ENCODE results near the gene LY6G6F.

LY6G6F gene, protein sequence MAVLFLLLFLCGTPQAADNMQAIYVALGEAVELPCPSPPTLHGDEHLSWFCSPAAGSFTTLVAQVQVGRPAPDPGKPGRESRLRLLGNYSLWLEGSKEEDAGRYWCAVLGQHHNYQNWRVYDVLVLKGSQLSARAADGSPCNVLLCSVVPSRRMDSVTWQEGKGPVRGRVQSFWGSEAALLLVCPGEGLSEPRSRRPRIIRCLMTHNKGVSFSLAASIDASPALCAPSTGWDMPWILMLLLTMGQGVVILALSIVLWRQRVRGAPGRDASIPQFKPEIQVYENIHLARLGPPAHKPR

GRCh38 chr6:31706599-31706998 is at the start of gene LY6G6F:
LY6G6F (plus strand) TSS chr6:31706866; CDS start chr6:31706907, 41 bp downstream.
- in situ Hi-C loops (cut with MboI; ENCODE audit: low sequenced_read_pairs): no loop called here

- in situ Hi-C loops (cut with MboI; ENCODE audit: low sequenced_read_pairs): no loop called here
Observed at GRCh38 chr6:31657406-31658157, 49.1 kb upstream of the LY6G6F start.

GRCh38 chr6:31658158-31658688 is 48.4 kb upstream of the LY6G6F start:
- in situ Hi-C loops (cut with MboI; ENCODE audit: low sequenced_read_pairs): no loop called here

GRCh38 chr6:31658983-31659648 is 47.5 kb upstream of the LY6G6F start:
- in situ Hi-C loops (cut with MboI; ENCODE audit: low sequenced_read_pairs): no loop called here

- in situ Hi-C loops (cut with MboI; ENCODE audit: low sequenced_read_pairs): no loop called here
Observed at GRCh38 chr6:31659649-31660380, 46.9 kb upstream of the LY6G6F start.

DNA sequence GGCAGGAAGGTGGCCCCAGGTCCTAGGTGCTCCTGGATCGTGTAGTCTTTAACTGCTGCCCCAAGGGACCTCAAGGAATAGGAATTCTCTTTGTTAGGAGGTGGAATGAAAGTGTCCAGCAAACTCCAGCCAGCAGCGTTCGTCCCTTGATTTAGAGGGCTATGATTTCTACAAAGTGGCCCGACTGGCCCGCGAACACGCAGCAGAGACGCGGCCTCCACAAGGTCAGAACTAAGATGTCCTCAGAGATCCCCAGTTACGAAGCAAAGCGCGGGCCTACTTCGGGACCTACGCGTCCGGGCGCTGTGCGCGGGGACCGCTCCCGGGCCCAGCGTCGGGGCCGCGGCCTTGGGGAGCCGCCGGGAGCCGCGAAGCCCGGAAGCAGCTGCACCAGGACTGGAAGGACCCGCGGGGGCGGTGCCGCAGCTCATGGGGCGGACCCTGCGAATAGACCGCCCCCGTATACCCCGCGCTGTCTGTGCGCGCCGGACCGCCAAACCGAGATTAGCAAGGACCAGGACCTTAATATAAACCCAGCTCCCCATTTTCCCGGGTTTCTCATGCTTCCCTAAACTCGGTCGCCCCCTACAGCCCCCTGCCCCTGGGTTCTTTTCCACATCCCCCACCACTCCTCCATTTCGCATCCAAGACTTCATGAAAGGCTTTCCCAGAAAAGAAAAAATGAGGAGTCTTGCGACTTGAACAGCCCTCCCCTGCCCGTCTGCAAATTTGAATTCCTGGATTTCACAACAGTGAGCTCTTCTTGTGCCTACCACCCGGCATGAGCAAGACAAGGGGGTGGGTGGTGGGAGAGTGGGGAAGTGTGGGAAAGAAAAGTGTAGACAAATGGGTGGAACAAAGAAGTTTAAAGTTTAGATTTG is 46.0 kb upstream of the LY6G6F start, which contains the start of gene C6orf47:
Gene C6orf47 (minus strand): TSS at position 398 of the 881 bp plus-strand sequence. CDS start 831 bp downstream, outside the sequence.
- in situ Hi-C loops (cut with MboI; ENCODE audit: low sequenced_read_pairs): no loop called here

GRCh38 chr6:31661262-31662123 is 45.2 kb upstream of the LY6G6F start:
- in situ Hi-C loops (cut with MboI; ENCODE audit: low sequenced_read_pairs): no loop called here

DNA sequence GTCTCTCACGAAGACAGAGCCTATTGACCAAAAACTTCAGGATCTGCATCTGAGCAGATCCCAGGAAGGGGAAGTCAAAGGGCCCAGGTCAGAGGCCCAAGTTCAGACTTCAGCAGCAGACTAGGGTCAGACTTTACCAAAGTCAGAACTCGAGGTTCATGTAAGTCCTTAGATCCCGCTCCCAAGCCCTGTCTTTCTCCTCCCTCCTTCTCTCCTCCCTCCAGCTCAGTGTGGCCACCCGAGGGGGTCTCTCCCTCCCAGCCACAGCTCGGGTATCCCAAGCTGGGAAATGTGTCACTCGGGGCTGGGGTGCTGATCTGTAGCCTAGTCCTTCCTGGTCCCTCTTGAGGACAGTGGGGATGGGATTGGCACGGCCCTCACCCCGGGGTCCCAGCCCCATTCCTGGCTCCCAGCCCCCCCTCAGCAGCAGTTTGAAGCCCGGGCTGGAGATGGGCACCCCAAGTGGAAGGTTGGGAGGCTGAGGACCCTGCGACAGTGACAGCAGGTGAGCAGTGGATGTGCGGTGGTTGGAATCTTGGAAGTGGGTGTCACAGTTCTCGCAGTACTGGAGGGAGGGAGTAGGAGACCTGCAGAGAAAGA is 44.4 kb upstream of the LY6G6F start:
- in situ Hi-C loops (cut with MboI; ENCODE audit: low sequenced_read_pairs): no loop called here

DNA sequence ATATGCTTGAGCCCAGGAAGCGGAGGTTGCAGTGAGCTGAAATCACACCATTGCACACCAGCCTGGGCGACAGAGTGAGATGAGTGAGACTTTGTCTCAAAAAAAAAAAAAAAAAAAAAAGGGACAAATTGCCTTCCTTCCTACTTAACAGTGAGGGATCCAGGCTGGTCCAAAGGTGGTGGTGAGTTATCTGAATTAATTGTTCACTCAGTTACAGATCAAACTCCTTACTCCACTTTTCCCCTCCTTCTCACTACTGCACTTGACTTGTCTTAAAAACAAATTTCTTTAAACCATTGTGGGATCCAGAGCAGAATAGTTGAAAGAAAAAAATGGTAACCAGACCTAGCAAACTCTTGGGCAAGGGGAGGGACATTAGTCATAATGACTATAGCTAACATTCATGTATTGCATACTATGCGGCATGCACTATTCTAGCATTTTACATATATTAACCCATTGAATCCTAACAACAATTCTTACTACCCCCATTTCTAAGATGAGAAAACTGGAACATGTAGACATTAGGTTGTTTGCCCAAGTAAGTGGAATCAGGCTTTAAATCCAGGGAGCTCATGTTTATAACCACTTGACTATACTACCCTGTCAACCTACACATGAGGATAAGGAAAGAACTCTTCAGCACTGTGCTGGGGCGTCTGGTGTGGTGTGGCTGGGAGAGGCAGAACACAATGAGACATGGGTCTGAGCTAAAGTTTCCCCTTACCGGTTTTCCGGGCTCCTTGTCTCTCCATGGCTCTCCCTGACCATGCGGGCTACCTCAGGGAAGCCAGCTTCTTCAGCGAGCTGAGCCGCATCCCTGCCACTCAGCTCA is 43.3 kb upstream of the LY6G6F start:
- in situ Hi-C loops (cut with MboI; ENCODE audit: low sequenced_read_pairs): no loop called here

DNA sequence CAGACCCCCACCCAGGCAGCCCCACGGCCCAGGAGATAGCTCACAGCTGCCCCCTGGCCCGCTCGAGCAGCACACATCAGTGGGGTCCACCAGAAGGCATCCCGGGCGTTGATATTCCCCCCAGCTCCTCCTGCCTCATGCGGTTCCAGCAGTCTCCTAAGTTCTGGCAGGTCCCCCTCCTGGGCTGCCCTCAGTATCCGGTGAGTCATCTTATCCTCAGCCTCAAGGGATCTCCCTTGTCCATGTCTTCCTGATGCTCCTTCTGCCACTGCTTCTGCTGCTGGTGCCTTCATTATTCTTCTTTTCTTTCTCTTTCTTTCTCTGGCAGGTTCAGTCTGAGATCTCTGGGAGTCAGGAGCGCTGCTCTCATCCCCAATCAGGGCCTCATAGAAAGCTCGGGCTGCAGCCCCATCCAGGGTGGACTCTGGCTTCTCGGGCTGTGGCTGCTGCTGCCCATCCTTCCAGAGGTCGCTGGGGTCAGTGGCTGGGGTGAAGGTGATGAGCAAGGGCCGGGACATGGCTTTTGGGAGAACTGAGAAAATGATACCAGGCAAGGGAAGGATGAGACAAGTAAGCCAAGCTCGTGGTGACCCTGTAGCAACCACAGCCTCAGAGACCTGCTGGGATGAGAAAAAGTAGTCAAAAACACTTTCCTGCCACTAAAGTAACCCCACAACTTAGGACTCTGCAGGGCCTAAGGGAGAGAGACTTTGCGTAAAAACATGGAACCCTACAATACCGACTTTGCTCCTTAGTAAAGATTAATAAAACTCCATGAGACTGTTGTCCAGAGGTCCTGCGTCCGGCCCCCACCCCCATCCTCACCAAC is 42.5 kb upstream of the LY6G6F start:
- in situ Hi-C loops (cut with MboI; ENCODE audit: low sequenced_read_pairs): no loop called here

DNA sequence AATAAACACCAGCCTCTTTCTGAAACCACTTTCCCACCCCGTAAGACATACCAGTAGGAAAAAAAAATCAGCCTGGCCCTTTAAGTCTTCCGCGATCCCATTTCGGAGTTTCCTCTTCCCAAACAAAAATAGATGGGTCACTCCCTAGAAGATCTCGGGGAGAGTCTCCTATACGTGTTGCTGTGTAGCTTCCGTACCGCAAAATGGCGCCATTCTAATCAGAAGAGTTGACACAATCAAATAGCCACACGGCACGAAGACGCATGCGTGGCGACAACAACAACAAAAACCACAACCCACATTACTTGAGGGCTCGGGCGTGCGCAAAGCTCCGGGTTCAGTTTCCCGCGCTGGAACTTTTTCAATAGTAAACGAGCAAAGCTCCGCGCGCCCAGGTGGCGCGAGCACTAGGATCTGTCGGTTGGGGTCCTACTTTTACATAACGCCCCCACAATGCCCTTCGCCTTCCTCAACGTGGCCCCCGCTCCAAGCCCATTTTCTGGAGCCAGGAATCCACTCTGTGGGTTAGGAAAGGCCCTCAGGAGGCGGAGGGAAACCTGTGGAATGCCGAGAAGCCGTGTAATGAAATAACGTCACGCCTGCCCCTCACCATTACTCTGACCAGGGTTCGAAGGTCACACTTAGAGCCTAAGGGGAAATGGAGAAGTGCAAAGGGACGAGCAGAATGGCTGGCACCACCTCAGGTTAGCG is 41.7 kb upstream of the LY6G6F start, which contains the start of gene GPANK1:
Gene GPANK1 (minus strand): TSS at position 208 of the 711 bp plus-strand sequence. CDS start 519 bp downstream, outside the sequence.
- in situ Hi-C loops (cut with MboI; ENCODE audit: low sequenced_read_pairs): no loop called here

- in situ Hi-C loops (cut with MboI; ENCODE audit: low sequenced_read_pairs): no loop called here
Observed at GRCh38 chr6:31665501-31666336, 40.9 kb upstream of the LY6G6F start, which contains the start of gene CSNK2B. CSNK2B (plus strand) TSS chr6:31666080; CDS start chr6:31666832, 752 bp downstream.

GRCh38 chr6:31666337-31666965 is 40.2 kb upstream of the LY6G6F start:
- in situ Hi-C loops (cut with MboI; ENCODE audit: low sequenced_read_pairs): no loop called here

DNA sequence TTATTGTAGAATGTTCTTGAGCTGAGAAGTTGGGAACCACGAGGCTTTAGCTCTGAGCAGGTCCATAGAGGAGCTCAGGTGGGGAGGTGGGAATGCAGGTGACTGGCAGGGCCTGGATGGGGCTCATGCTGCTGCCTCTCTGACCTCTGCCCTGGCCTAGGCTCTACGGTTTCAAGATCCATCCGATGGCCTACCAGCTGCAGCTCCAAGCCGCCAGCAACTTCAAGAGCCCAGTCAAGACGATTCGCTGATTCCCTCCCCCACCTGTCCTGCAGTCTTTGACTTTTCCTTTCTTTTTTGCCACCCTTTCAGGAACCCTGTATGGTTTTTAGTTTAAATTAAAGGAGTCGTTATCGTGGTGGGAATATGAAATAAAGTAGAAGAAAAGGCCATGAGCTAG is 37.0 kb upstream of the LY6G6F start, which contains the start of gene LY6G5B:
Gene LY6G5B (plus strand): TSS at position 301 of the 400 bp plus-strand sequence. CDS start 975 bp downstream, outside the sequence.
- in situ Hi-C loops (cut with MboI; ENCODE audit: low sequenced_read_pairs): no loop called here

Data from HL-60/S4 (cell line).